HEK293T (cell line): ENCODE results near the gene SATB2.

ENCODE experiments used
- CTCF ChIA-PET: fragments of 350-600 bp; formaldehyde crosslinking; extraction: SDS; loops from one replicate; lab custom pipeline; 2021; ENCODE audit warnings: antibody characterized with exemption, inconsistent platforms; lab: Yijun Ruan, JAX
- POLR2A ChIA-PET: fragments of 350-600 bp; formaldehyde crosslinking; extraction: SDS; loops from one replicate; lab custom pipeline; 2020; ENCODE audit warnings: antibody characterized with exemption, inconsistent platforms; lab: Yijun Ruan, JAX
- DNase-seq: peaks from one replicate; pipeline ENCODE4 v3.0.0; 2012; ENCODE audit warnings: mixed read lengths; ENCODE audit errors: extremely low spot score
- ARNT ChIP-seq: fragments of 450-650 bp; IDR thresholded peaks from 2 replicates; pipeline ENCODE4 v1.6.1; 2017; ENCODE audit warnings: mild to moderate bottlenecking
- BHLHE40 ChIP-seq: fragments of 450-650 bp; IDR thresholded peaks from 2 replicates; pipeline ENCODE4 v1.6.1; 2016; ENCODE audit warnings: mild to moderate bottlenecking, moderate library complexity, borderline replicate concordance
- CTBP1 ChIP-seq: fragments of 450-650 bp; IDR thresholded peaks from 2 replicates; pipeline ENCODE4 v1.6.1; 2016; ENCODE audit warnings: borderline replicate concordance
- ELF4 ChIP-seq: fragments of 450-650 bp; IDR thresholded peaks from 2 replicates; pipeline ENCODE4 v1.6.1; 2017; ENCODE audit warnings: antibody characterized with exemption
- FOXA1 ChIP-seq: fragments of 450-650 bp; IDR thresholded peaks from 2 replicates; pipeline ENCODE4 v1.6.1; 2016; ENCODE audit warnings: mild to moderate bottlenecking
- FOXK2 ChIP-seq: fragments of 450-650 bp; IDR thresholded peaks from 2 replicates; pipeline ENCODE4 v1.6.1; 2016; ENCODE audit warnings: mild to moderate bottlenecking
- FOXM1 ChIP-seq: fragments of 450-650 bp; IDR thresholded peaks from 2 replicates; pipeline ENCODE4 v1.6.1; 2017; ENCODE audit warnings: mild to moderate bottlenecking, borderline replicate concordance
- HDGF ChIP-seq: fragments of 450-650 bp; IDR thresholded peaks from 2 replicates; pipeline ENCODE4 v1.6.1; 2017; ENCODE audit warnings: antibody characterized with exemption, borderline replicate concordance
- L3MBTL2 ChIP-seq: fragments of 450-650 bp; conservative IDR thresholded peaks from 2 replicates; pipeline ENCODE4 v1.6.1; 2016; ENCODE audit warnings: mild to moderate bottlenecking
- LEF1 ChIP-seq: fragments of 450-650 bp; IDR thresholded peaks from 2 replicates; pipeline ENCODE4 v1.6.1; 2017; ENCODE audit warnings: mild to moderate bottlenecking, borderline replicate concordance
- NFRKB ChIP-seq: fragments of 450-650 bp; IDR thresholded peaks from 2 replicates; pipeline ENCODE4 v1.6.1; 2016; ENCODE audit warnings: mild to moderate bottlenecking, moderate library complexity
- SP1 ChIP-seq: fragments of 450-650 bp; IDR thresholded peaks from 2 replicates; pipeline ENCODE4 v1.6.1; 2017
- SUZ12 ChIP-seq: fragments of 450-650 bp; IDR thresholded peaks from 2 replicates; pipeline ENCODE4 v1.6.1; 2016; ENCODE audit warnings: mild to moderate bottlenecking
- TARDBP ChIP-seq: fragments of 450-650 bp; IDR thresholded peaks from 2 replicates; pipeline ENCODE4 v1.6.1; 2016
- ZNF384 ChIP-seq: fragments of 450-650 bp; IDR thresholded peaks from 2 replicates; pipeline ENCODE4 v1.6.1; 2016
- TF ChIP-seq, protein P1 (sequence below): fragments of 450-650 bp; IDR thresholded peaks from 2 replicates; pipeline ENCODE4 v1.6.1; 2016

Gene SATB2

GRCh38 chr2:199278099-199278498, 179.6 kb downstream of the SATB2 start:
- CTCF ChIA-PET, result no interaction called here
- TF ChIP-seq SUZ12 (no peak), ELF4 (no peak), L3MBTL2 (0 out of 2 replicates have a peak, but pooled peaks have one; percentile 17), ZNF384 (no peak)

DNA sequence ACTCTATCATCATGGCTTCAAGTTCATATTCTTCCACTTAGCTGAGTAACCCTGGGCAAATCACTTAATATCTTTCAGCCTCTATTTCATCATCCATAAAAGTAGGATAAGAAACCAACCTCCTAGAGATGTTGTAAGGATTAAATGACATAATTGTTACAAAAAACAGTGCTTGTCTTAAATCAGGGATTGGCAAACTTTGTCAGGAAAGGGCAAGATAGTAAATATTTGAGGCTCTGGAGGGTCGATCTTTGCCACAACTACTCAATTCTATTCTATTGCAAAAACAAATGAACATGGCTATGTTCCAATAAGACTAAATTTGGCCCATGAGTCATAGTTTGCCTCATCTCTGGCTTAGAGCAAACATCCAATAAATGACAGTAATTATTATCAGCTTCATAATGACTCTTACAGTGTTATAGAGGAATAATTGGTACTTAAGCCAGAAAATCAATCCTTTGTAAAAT, 184.7 kb downstream of the SATB2 start:
- DNase-seq, result no peak
- POLR2A ChIA-PET, result no interaction called here
- no peak for TF ChIP-seq HDGF
- no peak for TF ChIP-seq ELF4
- TF ChIP-seq, protein P1, sequence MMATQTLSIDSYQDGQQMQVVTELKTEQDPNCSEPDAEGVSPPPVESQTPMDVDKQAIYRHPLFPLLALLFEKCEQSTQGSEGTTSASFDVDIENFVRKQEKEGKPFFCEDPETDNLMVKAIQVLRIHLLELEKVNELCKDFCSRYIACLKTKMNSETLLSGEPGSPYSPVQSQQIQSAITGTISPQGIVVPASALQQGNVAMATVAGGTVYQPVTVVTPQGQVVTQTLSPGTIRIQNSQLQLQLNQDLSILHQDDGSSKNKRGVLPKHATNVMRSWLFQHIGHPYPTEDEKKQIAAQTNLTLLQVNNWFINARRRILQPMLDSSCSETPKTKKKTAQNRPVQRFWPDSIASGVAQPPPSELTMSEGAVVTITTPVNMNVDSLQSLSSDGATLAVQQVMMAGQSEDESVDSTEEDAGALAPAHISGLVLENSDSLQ, result no peak
- no peak for TF ChIP-seq NFRKB
- no peak for TF ChIP-seq LEF1
- no peak for TF ChIP-seq TARDBP
- TF ChIP-seq FOXK2, result no peak
- no peak for TF ChIP-seq FOXA1
- no peak for TF ChIP-seq L3MBTL2
- TF ChIP-seq CTBP1, result no peak
- TF ChIP-seq SP1, result no peak
- CTCF ChIA-PET, result no interaction called here

More at GRCh38 chr2:199278099-199278498, 179.6 kb downstream of the SATB2 start:
- POLR2A ChIA-PET, result no interaction called here
- peak; percentile 16 for DNase-seq

GRCh38 chr2:199261936-199262335, 195.8 kb downstream of the SATB2 start:
- TF ChIP-seq ARNT, result no peak
- TF ChIP-seq NFRKB, result no peak
- no peak for TF ChIP-seq ZNF384
- TF ChIP-seq FOXK2, result no peak
- no peak for TF ChIP-seq L3MBTL2
- TF ChIP-seq LEF1, result no peak
- TF ChIP-seq CTBP1, result no peak
- no peak for TF ChIP-seq HDGF
- no peak for TF ChIP-seq FOXM1
- TF ChIP-seq SUZ12, result no peak
- TF ChIP-seq BHLHE40, result no peak
- no peak for TF ChIP-seq TARDBP
- no peak for TF ChIP-seq FOXA1
- TF ChIP-seq, protein P1, result no peak
- no peak for TF ChIP-seq SP1
- no peak for TF ChIP-seq ELF4
- DNase-seq, result no peak
- ChIA-PET CTCF (no interaction called here), POLR2A (no interaction called here)

GRCh38 chr2:199261239-199261638, 196.5 kb downstream of the SATB2 start:
- DNase-seq, result no peak
- ChIA-PET POLR2A (no interaction called here), CTCF (no interaction called here)
- TF ChIP-seq NFRKB, result no peak
- TF ChIP-seq SUZ12, result no peak
- TF ChIP-seq ZNF384, result no peak
- TF ChIP-seq, protein P1, result no peak
- TF ChIP-seq FOXK2, result no peak
- TF ChIP-seq LEF1, result no peak
- no peak for TF ChIP-seq CTBP1
- no peak for TF ChIP-seq TARDBP
- no peak for TF ChIP-seq BHLHE40
- TF ChIP-seq FOXM1, result no peak
- TF ChIP-seq ARNT, result no peak
- no peak for TF ChIP-seq SP1

DNA sequence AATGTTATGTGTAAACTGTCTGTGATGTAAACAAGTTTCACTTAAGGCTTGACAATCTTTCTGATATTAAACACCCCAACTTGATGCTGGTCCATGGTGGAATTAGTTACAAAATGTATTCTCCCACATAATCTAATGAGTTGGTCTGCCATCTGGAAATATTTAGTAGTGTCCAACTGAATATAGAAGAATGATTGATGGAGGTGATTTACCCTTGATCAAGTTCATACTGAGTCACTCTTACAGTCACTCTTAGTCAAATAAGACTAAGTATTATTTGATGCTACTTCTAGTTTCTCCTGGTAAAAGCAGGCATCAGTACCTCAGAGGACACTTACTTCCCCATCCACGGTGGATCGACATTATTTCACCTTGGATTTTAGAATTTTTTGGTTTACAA, 198.1 kb downstream of the SATB2 start:
- POLR2A ChIA-PET, result no interaction called here
- no peak for DNase-seq
- no peak for TF ChIP-seq TARDBP
- no peak for TF ChIP-seq LEF1
- no peak for TF ChIP-seq FOXA1
- TF ChIP-seq, protein P1, result no peak
- CTCF ChIA-PET, result no interaction called here

DNA sequence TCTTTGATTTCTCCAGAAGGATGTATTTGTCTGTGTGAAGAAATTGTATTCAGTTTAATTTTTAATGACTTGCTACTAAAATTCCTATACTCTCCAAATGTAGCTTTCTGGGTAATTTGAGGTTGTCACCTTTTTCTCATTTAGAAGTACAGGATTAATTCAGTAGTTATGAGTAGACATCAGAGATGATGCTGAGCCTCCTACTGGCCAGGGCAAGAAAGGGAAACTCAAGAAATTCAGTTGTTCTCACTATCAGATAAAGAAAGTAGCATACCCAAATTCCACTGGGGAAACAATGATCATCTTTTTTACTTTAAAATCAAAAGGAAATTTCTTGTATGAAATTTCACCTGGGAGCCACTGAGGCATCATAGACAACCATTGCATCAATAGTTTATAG, 199.4 kb downstream of the SATB2 start:
- TF ChIP-seq NFRKB, result no peak
- no peak for TF ChIP-seq BHLHE40
- no peak for TF ChIP-seq ARNT
- TF ChIP-seq, protein P1, result no peak
- no peak for TF ChIP-seq SP1
- TF ChIP-seq TARDBP, result no peak
- no peak for TF ChIP-seq FOXK2
- no peak for DNase-seq
- CTCF ChIA-PET, result no interaction called here
- POLR2A ChIA-PET, result no interaction called here
